Spleen (tissue), 11 donors: Measurements from ENCODE around the gene ZSCAN20. TPM values are rescaled to one million over a fixed set of nuclear protein-coding genes. Genes with fewer than 3 reads are reported as not detected.

Experiments
- DNase-seq: peaks from one replicate; pipeline ENCODE4 v3.0.0-alpha.2; 2020
- H3K27ac ChIP-seq, 8 donors: fragments of 200-600 bp; sonication (generic) in 7 of 8; 1 replicate in 4 of 8; 2 replicates in 4 of 8; pipeline versions ENCODE4 v1.5.0 to v1.8.0; 2016 to 2021; ENCODE audit warnings: inconsistent platforms in 4 of 8, mild to moderate bottlenecking in 4 of 8, moderate library complexity in 1 of 8
- H3K27me3 ChIP-seq, 7 donors: fragments of 200-600 bp; sonication (generic) in 6 of 7; replicated peaks in 1 of 7; 1 replicate in 4 of 7; 2 replicates in 3 of 7; pipeline versions ENCODE4 v1.5.0 to v1.8.0; 2016 to 2021; ENCODE audit warnings: inconsistent platforms in 3 of 7, mild to moderate bottlenecking in 1 of 7
- H3K36me3 ChIP-seq, 6 donors: fragments of 200-600 bp; sonication (generic) in 5 of 6; 1 replicate in 4 of 6; 2 replicates in 2 of 6; pipeline versions ENCODE4 v1.5.0 to v1.8.0; 2016 to 2021; ENCODE audit warnings: inconsistent platforms in 2 of 6
- H3K4me1 ChIP-seq, 6 donors: fragments of 200-600 bp; sonication (generic) in 5 of 6; 1 replicate in 3 of 6; 2 replicates in 3 of 6; pipeline versions ENCODE4 v1.5.0 to v1.8.0; 2016 to 2021; ENCODE audit warnings: inconsistent platforms in 3 of 6
- H3K4me3 ChIP-seq, 8 donors: fragments of 200-600 bp; sonication (generic) in 7 of 8; 1 replicate in 4 of 8; 2 replicates in 4 of 8; pipeline versions ENCODE4 v1.5.0 to v1.8.0; 2016 to 2021; ENCODE audit warnings: inconsistent platforms in 4 of 8, mild to moderate bottlenecking in 4 of 8, moderate library complexity in 2 of 8
- H3K9me3 ChIP-seq, 8 donors: fragments of 200-600 bp; sonication (generic) in 7 of 8; 1 replicate in 4 of 8; 2 replicates in 4 of 8; pipeline versions ENCODE4 v1.5.0 to v1.8.0; 2016 to 2021; ENCODE audit warnings: inconsistent platforms in 4 of 8
- CTCF ChIP-seq, 11 experiments: fragments of 200-600 bp in 7 of 11; fragments of 450-650 bp in 4 of 11; sonication (generic) in 4 of 11; IDR thresholded peaks in 8 of 11; conservative IDR thresholded peaks in 3 of 11; 1 replicate in 7 of 11; 2 replicates in 4 of 11; pipeline versions ENCODE4 v1.4.0 to v1.8.0; 2016 to 2021; ENCODE audit warnings: antibody characterized with exemption in 11 of 11, inconsistent platforms in 4 of 11, mild to moderate bottlenecking in 1 of 11
- POLR2A ChIP-seq, 3 donors: fragments of 450-650 bp; IDR thresholded peaks; one replicate each; pipeline ENCODE4 v1.5.1; 2017; ENCODE audit warnings: antibody characterized with exemption in 3 of 3, mild to moderate bottlenecking in 1 of 3
- POLR2AphosphoS5 ChIP-seq, 3 donors: sonication (generic); formaldehyde crosslinking; IDR thresholded peaks; one replicate each; pipeline ENCODE4 v1.5.1; 2017; ENCODE audit warnings: antibody characterized with exemption in 3 of 3
- WGBS, 5 donors: extraction: QIAGEN DNeasy Blood & Tissue Kit in 3 of 5; methylation state at CpG; one replicate each; pipeline versions ENCODE4 v1.1.5 to v1.1.7; 2013 to 2018; 5-methylcytosine and 5-hydroxymethylcytosine counted together
- intact Hi-C: fragments of 100-400 bp; cut with DNase I; formaldehyde crosslinking; loops from one replicate; pipeline ENCODE4 v1.15.0; 2023; ENCODE audit warnings: low total_unique reads
- polyA plus RNA-seq, 3 donors: library from polyadenylated mRNA; stranded (reverse); fragments of 200-250 nt; gene quantifications; one replicate each; pipeline ENCODE4 v1.2.1, GENCODE V29; 2013
- total RNA-seq, 7 donors: library from RNA; depleted of rRNA in 3 of 7; stranded (reverse); fragments of >200 nt in 3 of 7; fragmentation: NEBNext Ultra II Directional in 4 of 7; extraction: Animal tissue kit (Norgen Biotek cat#: 25700) in 4 of 7; gene quantifications; one replicate each; pipeline versions ENCODE4 v1.1.0 to v1.2.1, GENCODE V29; 2016 to 2021
- donor health status: healthy with polysubstance abuse.
- donor health status: DM: no; HTN: no; CAD: no; lungs with moderate emphysema.
- donor health status: DM: no; HTN: no; CAD: no.
- donor health status: Bipolar disorder and iron deficiency.
- donor health status: healthy.
- donor health status: DM: no; HTN: no; CAD: no.
- donor health status: DM: yes; HTN: yes; CAD: no.

ZSCAN20 gene
- total and polyA plus RNA-seq, 10 donors: 0.28 to 6.2 (median 4.2) TPM

- intact Hi-C loops: loop anchor here (10.0 kb wide), 1 partner anchor 91 kb away; no protein-coding TSS in a partner anchor
- no peak overlapping the region for H3K4me3 ChIP-seq
- no peaks in the 10 kb centered on the region for H3K9me3 ChIP-seq
- DNase-seq: no peak
- TF ChIP-seq CTCF (IDR thresholded peaks at IDR 0.05 in 8 of 11, conservative IDR thresholded peaks at IDR 0.05 in 3 of 11) (peak in 10 of 11 experiments; percentile 30 to 77 (median 59)), POLR2AphosphoS5 (IDR thresholded peaks at IDR 0.05) (no peak), POLR2A (IDR thresholded peaks at IDR 0.05) (no peak)
- peaks cover 6 to 35% (median 21%) of the 10 kb centered on the region in 6 donors for H3K4me1 ChIP-seq
- peak overlapping the region in 1 of 8 donors; percentile 20 for H3K27ac ChIP-seq
- H3K27me3 ChIP-seq: no peaks in the 10 kb centered on the region
- 29 to 36% (median 31%) methylated on average over 8 of the region's 8 CpGs for WGBS, 5 donors
- no peaks in the 10 kb centered on the region for H3K36me3 ChIP-seq
Measured at GRCh38 chr1:33455539-33456501, 16.6 kb upstream of the ZSCAN20 start.

- peak overlapping the region in 1 of 8 donors; percentile 20 for H3K27ac ChIP-seq
- TF ChIP-seq CTCF (IDR thresholded peaks at IDR 0.05 in 8 of 11, conservative IDR thresholded peaks at IDR 0.05 in 3 of 11) (no peak), POLR2A (IDR thresholded peaks at IDR 0.05) (no peak), POLR2AphosphoS5 (IDR thresholded peaks at IDR 0.05) (no peak)
- intact Hi-C loops: loop anchor here (10.0 kb wide), 1 partner anchor 92 kb away; no protein-coding TSS in a partner anchor
Measured at GRCh38 chr1:33456502-33456886, 16.0 kb upstream of the ZSCAN20 start.

GRCh38 chr1:33459691-33460090 is 12.8 kb upstream of the ZSCAN20 start:
- TF ChIP-seq POLR2A (IDR thresholded peaks at IDR 0.05) (no peak), CTCF (IDR thresholded peaks at IDR 0.05 in 8 of 11, conservative IDR thresholded peaks at IDR 0.05 in 3 of 11) (no peak), POLR2AphosphoS5 (IDR thresholded peaks at IDR 0.05) (no peak)
- H3K9me3 ChIP-seq: no peaks in the 10 kb centered on the region
- intact Hi-C loops: loop anchor here (10.0 kb wide), 1 partner anchor 95 kb away; no protein-coding TSS in a partner anchor
- no peak overlapping the region for H3K27ac ChIP-seq
- H3K4me3 ChIP-seq: no peak overlapping the region
- no peaks in the 10 kb centered on the region for H3K36me3 ChIP-seq
- no peaks in the 10 kb centered on the region for H3K27me3 ChIP-seq
- peaks cover 11 to 67% (median 49%) of the 10 kb centered on the region in 6 donors for H3K4me1 ChIP-seq
- no peak for DNase-seq
- 74 to 94% (median 87%) methylated on average over 4 of the region's 4 CpGs for WGBS, 5 donors

More at GRCh38 chr1:33456502-33456886, 16.0 kb upstream of the ZSCAN20 start:
- no peaks in the 10 kb centered on the region for H3K27me3 ChIP-seq
- H3K36me3 ChIP-seq: no peaks in the 10 kb centered on the region
- DNase-seq: no peak
- 76 to 89% (median 78%) methylated on average over 6 of the region's 6 CpGs for WGBS, 5 donors
- H3K4me1 ChIP-seq: peaks cover 7 to 42% (median 28%) of the 10 kb centered on the region in 6 donors
- H3K4me3 ChIP-seq: no peak overlapping the region
- no peaks in the 10 kb centered on the region for H3K9me3 ChIP-seq

GRCh38 chr1:33460144-33460543 is 12.3 kb upstream of the ZSCAN20 start:
- DNase-seq: no peak
- Histone ChIP-seq H3K4me1 (peaks cover 11 to 63% (median 49%) of the 10 kb centered on the region in 6 donors), H3K36me3 (no peaks in the 10 kb centered on the region), H3K4me3 (no peak overlapping the region), H3K27ac (peak overlapping the region in 3 of 8 donors; percentile 57 to 71 (median 66)), H3K27me3 (no peaks in the 10 kb centered on the region), H3K9me3 (no peaks in the 10 kb centered on the region)
- TF ChIP-seq CTCF (IDR thresholded peaks at IDR 0.05 in 8 of 11, conservative IDR thresholded peaks at IDR 0.05 in 3 of 11) (no peak), POLR2AphosphoS5 (IDR thresholded peaks at IDR 0.05) (no peak), POLR2A (IDR thresholded peaks at IDR 0.05) (no peak)
- 57 to 71% (median 68%) methylated on average over 3 of the region's 3 CpGs for WGBS, 5 donors
- intact Hi-C loops: no loop called here
